Activated T-cell treated with anti-CD3 and anti-CD28 coated beads for 1 hour (primary cell): Measurements from ENCODE around the gene KIFC3.
"Not testable (repeated sequence)": the region's sequence is repeated elsewhere in the genome, so short reads cannot be mapped to it uniquely, and the experiment has no call there.

Source experiments
- DNase-seq: peaks from one replicate; pipeline ENCODE4 v3.0.0-alpha.2; 2020; ENCODE audit warnings: low read depth

Gene KIFC3

DNA sequence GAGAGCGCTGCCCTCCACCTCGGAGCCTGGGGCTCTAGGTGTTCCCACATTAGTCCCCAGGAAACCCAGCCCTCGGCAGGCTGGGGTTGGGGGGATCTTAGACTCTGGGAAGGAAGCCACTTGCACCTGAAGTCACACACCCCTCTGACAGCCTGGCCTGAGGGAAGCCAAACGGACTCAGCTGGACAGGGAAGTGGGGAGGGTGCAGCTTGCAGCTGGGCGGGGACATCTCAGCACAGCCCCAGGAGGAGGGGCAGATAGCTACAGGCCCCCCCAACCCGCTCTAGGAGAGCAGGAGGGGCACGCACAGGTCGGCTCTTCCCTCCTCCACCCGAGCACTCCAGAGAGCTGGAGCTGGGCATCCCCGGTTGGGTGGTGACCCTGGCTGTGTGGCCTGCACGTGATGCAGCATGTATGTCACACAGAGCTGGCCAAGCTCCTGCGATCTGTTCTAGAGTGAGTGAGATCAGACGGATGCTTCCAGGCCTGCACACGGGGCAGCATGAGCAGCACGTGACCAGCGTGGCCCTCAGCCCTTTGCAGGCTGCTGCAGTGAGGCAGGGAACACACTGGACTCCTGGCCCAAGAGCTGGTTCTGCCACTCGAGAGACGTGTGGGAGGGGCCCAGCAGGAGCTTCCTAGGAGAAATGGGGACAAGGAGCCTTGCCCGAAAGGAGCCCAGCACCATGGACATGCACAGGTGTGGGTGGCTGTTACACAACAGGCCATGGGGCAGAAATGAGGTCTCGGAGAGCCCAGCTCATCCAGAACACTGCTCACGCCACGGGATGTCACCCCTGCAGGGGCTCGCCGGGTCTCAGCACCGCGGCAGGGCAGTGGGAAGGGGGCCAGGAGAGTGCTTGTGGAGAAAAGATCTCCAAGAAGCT lies 15.4 kb downstream of the KIFC3 start:
- DNase-seq: no peak

DNA sequence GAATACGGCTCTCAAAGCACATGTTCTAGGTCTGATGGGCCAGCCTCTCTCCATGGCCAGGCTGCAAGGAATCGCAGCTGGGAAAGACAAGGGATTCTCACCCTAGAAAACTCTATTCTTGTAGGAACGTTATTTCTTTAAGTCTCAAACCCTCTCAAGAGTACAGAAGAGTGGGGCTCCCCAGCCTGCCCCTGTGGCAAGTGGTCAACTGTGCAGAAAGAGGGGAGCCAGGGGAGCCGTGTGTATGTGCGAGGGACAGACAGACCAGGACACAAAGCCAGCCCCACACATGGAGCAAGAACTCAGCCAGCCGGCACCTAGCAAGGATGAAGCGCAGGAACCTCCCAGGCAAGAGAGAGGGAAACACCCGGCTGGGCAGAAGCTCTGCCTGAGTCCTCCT lies 16.4 kb downstream of the KIFC3 start:
- no peak for DNase-seq

GRCh38 chr16:57785385-57785784 lies 16.9 kb downstream of the KIFC3 start:
- no peak for DNase-seq

DNA sequence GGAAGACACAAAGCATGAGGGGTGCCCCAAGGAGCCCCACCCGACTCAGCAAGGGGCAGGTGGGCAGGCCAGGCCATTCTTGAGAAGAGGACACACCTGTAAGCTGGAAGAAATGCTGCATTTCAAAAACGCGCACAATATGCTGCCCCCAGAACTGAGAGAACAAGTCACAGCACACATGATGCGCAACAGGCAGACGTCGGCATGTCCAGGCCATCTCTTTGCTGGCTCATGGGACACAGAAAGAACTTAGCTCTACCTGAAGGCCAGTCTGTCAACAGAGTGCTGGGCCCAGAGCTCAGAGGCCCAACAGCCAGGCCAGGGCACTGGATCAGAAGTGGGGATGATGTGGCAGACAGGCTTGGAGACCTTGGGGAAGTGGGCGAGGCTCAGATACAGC lies 18.0 kb downstream of the KIFC3 start:
- no peak for DNase-seq

GRCh38 chr16:57783883-57784282 lies 18.4 kb downstream of the KIFC3 start:
- DNase-seq: no peak

GRCh38 chr16:57783116-57783515 lies 19.2 kb downstream of the KIFC3 start:
- no peak for DNase-seq

GRCh38 chr16:57782607-57783055 lies 19.7 kb downstream of the KIFC3 start:
- not testable (repeated sequence) for DNase-seq

GRCh38 chr16:57781741-57782606 lies 20.3 kb downstream of the KIFC3 start:
- no peak for DNase-seq

DNA sequence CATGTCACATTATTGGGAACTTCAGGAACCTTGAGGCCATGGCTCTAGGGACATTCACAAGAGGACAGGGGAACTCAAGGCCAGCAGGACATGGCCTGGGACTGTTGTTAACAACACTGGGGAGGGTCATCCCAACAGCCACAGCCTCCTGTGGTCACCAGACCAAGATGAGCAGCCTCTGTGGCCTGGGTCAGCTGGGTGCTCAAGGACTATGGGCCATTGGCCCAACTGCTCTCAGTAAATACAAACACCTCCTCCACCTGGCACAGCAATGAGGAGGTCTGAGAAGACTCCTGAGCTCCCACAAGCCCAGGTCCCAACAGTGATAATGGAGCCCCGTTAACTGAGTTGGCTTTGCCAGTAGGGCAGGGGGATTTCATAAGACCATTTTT lies 20.9 kb downstream of the KIFC3 start:
- no peak for DNase-seq

DNA sequence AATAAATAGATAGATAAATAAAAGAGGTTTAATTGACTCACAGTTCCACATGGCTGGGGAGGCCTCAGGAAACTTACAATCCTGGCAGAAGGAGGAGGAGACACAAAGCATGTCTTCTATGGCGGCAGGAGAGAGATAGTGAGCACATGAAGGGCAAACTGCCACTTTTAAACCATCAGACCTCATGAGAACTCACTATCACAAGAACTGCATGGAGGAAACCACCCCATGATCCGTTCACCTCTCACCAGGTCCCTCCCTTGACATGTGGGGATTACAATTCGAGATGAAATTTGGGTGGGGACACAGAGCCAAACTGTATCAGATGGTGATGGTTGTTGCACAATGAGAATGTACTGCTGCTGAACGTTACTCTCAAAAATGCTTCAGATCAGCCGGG lies 22.5 kb downstream of the KIFC3 start:
- DNase-seq: not testable (repeated sequence)

- DNase-seq: no peak
These were observed 23.6 kb downstream of the KIFC3 start for GRCh38 chr16:57778658-57779057.

DNA sequence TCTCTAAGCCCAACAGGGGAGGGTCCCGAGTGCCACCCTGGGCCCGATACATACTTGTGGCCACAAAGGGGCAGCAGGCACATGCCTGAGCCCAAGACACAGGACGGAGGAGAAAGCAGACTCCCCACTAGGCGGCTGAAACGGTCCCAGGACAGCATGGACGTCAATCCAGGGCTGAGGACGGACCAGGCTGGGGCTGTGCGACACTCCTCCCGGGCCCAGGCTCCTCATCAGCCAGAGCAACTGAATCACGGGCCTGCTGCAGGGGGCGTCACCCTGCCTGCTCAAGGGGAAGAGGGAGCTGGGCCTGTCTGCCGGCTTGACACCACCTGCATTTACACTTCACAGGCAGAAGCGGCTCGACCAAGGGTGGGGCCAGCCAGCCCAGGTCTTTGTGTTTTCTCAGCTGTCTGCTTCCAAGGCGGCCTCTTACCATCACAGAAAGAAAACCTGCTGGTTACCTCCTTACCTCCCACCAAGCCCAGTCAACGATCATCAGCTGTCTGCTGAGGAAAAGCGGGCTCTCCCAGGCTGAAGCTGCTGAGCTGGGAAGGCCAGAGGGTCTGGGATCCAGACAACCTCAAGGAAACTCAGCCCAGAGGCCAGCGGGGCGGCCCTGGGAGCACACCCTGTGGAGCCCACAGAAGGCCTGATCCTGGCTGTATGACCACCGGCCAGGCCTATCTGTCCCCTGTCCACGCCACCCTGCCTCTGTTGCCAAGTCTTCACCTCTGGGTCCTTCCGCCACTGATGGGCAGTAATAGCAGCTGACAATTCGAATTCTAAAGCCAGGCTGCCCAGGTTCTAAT lies 26.4 kb downstream of the KIFC3 start:
- no peak for DNase-seq

- DNase-seq: no peak
These were observed 27.5 kb downstream of the KIFC3 start for GRCh38 chr16:57774705-57775285.

GRCh38 chr16:57773655-57774295 lies 28.5 kb downstream of the KIFC3 start:
- no peak for DNase-seq

- no peak for DNase-seq
These were observed 29.3 kb downstream of the KIFC3 start for GRCh38 chr16:57773019-57773418.

- no peak for DNase-seq
These were observed 31.0 kb downstream of the KIFC3 start for GRCh38 chr16:57771141-57771785.

DNA sequence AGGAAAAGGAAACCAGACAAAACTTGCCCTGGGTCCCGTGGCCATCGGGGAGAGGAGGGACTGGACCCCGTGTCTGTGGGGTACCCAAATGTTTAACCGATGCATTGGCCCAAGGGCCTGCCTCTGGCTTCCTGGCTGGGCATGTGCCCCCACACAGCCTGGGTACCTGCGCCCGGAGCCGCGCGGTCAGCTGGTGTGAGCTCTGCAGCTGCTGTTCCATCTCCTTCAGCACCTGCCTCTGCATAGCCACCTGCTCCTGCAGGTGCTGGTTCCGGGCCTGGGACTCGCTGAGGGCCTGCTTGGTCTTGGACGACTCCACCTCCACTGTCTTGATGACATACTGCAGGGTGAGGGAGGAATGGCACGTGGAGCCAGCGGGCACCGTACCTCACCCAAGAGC lies 31.9 kb downstream of the KIFC3 start:
- no peak for DNase-seq

GRCh38 chr16:57769541-57770145 lies 32.6 kb downstream of the KIFC3 start:
- DNase-seq: no peak

DNA sequence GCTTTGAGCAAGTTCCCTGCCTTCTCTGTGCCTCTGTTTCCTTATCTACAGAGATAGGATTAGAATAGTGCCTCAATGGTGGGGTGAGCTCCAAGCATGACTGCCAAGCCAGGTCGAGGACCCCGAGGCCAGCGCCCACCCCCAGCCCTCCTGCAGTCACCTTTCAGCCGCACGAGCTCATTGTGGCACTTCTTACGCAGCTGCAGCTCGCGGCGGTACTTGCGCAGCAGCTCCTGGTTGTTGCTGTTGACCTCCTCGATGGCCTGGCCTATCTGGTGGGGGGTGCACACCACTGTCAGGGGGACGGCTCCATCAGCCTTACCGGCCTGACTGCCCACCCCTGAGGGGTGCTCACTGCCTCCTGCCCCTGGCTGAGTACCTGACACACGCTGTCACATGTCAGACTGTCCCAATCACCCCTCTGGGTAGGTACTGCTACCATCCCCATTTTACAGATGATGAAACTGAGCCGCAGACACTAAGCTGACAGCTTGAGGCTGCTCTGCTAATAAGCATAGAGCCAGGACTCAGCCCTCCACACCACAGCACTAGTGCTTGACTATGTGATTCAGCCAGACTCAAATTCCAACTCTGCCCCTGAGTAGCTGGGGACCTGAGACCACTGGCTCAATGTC lies 35.5 kb downstream of the KIFC3 start:
- DNase-seq: no peak
